ENCODE data around the gene GPRIN2.

- TF ChIP-seq CTCF (IDR thresholded peaks at IDR 0.05; ENCODE audit: poor library complexity, severe bottlenecking) (no peak), POLR2AphosphoS5 (IDR thresholded peaks at IDR 0.05) (no peak), EP300 (conservative IDR thresholded peaks at IDR 0.05; ENCODE audit: poor library complexity, severe bottlenecking) (no peak)
Measured at GRCh38 chr10:46538155-46538554, 18.3 kb downstream of the GPRIN2 start.

Measured in neural cell (in vitro differentiated cells).